Activated CD8-positive, alpha-beta T cell treated with anti-CD3 and anti-CD28 coated beads for 36 hours (primary cell): Measurements from ENCODE around the gene F11R. TPM values are rescaled to one million over a fixed set of nuclear protein-coding genes. Genes with fewer than 3 reads are reported as not detected.

Source experiments
- ATAC-seq: fragments of 200-7000 bp; cut with Tn5 transposase; one replicate; pipeline ENCODE4 v1.10.0; 2021; ENCODE audit warnings: mild to moderate bottlenecking, moderate library complexity
- CTCF ChIA-PET: fragments of 350-600 bp; sonication (Branson Sonifier 250); formaldehyde crosslinking; loops from one replicate; lab custom pipeline; 2021; ENCODE audit warnings: antibody characterized with exemption; lab: Charles Lee
- POLR2A ChIA-PET: fragments of 350-600 bp; sonication (Branson Sonifier 250); formaldehyde crosslinking; loops from one replicate; lab custom pipeline; 2021; ENCODE audit warnings: antibody characterized with exemption; lab: Charles Lee
- DNase-seq: peaks from one replicate; pipeline ENCODE4 v3.0.0-alpha.2; 2020
- H3K27ac Mint-ChIP-seq: one replicate; pipeline ENCODE4 v1.8.0; 2021; ENCODE audit warnings: mild to moderate bottlenecking, mixed read lengths
- H3K27me3 Mint-ChIP-seq: one replicate; pipeline ENCODE4 v1.8.0; 2021; ENCODE audit warnings: mixed read lengths
- H3K36me3 Mint-ChIP-seq: one replicate; pipeline ENCODE4 v1.8.0; 2021; ENCODE audit warnings: low read depth, mixed read lengths
- H3K4me1 Mint-ChIP-seq: one replicate; pipeline ENCODE4 v1.8.0; 2021; ENCODE audit warnings: low read depth, mixed read lengths
- H3K4me3 Mint-ChIP-seq: one replicate; pipeline ENCODE4 v1.8.0; 2021; ENCODE audit warnings: mild to moderate bottlenecking, moderate library complexity, mixed read lengths
- H3K9me3 Mint-ChIP-seq: one replicate; pipeline ENCODE4 v1.8.0; 2021; ENCODE audit warnings: mixed read lengths
- intact Hi-C: fragments of 100-400 bp; cut with micrococcal nuclease; formaldehyde crosslinking; loops from one replicate; pipeline ENCODE4 v1.10.0; 2022
- total RNA-seq, 2 experiments: library from RNA; stranded (reverse); gene quantifications; one replicate each; pipeline ENCODE4 v1.2.3, GENCODE V29; 2021
- TF ChIP-seq, protein P1 (sequence below): fragments of 200-600 bp; IDR thresholded peaks from one replicate; pipeline ENCODE4 v1.8.0; 2022; ENCODE audit warnings: antibody characterized with exemption, mild to moderate bottlenecking

Gene F11R
- total RNA-seq, 2 experiments from 2014 or later = 19.0 to 20.9 TPM

GRCh38 chr1:161013488-161014230, 7.3 kb downstream of the F11R start:
- Mint-ChIP-seq H3K36me3 (no peaks in the 10 kb centered on the region), H3K4me3 (peak overlapping the region; percentile 71), H3K27me3 (no peaks in the 10 kb centered on the region), H3K27ac (peak overlapping the region; percentile 94), H3K9me3 (no peaks in the 10 kb centered on the region), H3K4me1 (peaks cover 37% of the 10 kb centered on the region)
- POLR2A ChIA-PET = interaction anchor here (0.8 to 1.7 kb wide), 8 partner anchors 13 to 220 kb away, joined by 3 to 5 read pairs (median 3); partner anchors contain the start of genes ARHGAP30 and USF1
- intact Hi-C loops = no loop called here
- ATAC-seq = peak; percentile 85
- CTCF ChIA-PET = interaction anchor here (0.8 to 2.4 kb wide), 9 partner anchors 8 to 288 kb away, joined by 3 to 8 read pairs (median 5); partner anchors contain the start of gene USF1
- peak; percentile 87 for DNase-seq
- TF ChIP-seq, protein P1, sequence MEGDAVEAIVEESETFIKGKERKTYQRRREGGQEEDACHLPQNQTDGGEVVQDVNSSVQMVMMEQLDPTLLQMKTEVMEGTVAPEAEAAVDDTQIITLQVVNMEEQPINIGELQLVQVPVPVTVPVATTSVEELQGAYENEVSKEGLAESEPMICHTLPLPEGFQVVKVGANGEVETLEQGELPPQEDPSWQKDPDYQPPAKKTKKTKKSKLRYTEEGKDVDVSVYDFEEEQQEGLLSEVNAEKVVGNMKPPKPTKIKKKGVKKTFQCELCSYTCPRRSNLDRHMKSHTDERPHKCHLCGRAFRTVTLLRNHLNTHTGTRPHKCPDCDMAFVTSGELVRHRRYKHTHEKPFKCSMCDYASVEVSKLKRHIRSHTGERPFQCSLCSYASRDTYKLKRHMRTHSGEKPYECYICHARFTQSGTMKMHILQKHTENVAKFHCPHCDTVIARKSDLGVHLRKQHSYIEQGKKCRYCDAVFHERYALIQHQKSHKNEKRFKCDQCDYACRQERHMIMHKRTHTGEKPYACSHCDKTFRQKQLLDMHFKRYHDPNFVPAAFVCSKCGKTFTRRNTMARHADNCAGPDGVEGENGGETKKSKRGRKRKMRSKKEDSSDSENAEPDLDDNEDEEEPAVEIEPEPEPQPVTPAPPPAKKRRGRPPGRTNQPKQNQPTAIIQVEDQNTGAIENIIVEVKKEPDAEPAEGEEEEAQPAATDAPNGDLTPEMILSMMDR = no peak

GRCh38 chr1:161013131-161013487, 7.8 kb downstream of the F11R start:
- TF ChIP-seq, protein P1 = no peak
- ChIA-PET CTCF (interaction anchor here (0.8 to 2.4 kb wide), 9 partner anchors 8 to 288 kb away, joined by 3 to 8 read pairs (median 5); partner anchors contain the start of gene USF1), POLR2A (interaction anchor here (0.9 to 1.7 kb wide), 5 partner anchors 12 to 220 kb away, joined by 3 to 5 read pairs (median 4); partner anchors contain the start of genes ARHGAP30 and USF1)
- Mint-ChIP-seq H3K27me3 (no peaks in the 10 kb centered on the region), H3K4me1 (peaks cover 33% of the 10 kb centered on the region), H3K4me3 (peak overlapping the region; percentile 71), H3K9me3 (no peaks in the 10 kb centered on the region), H3K36me3 (no peaks in the 10 kb centered on the region), H3K27ac (peak overlapping the region; percentile 94)
- DNase-seq (peak; percentile 38), ATAC-seq (peak; percentile 54)
- intact Hi-C loops = no loop called here

DNA sequence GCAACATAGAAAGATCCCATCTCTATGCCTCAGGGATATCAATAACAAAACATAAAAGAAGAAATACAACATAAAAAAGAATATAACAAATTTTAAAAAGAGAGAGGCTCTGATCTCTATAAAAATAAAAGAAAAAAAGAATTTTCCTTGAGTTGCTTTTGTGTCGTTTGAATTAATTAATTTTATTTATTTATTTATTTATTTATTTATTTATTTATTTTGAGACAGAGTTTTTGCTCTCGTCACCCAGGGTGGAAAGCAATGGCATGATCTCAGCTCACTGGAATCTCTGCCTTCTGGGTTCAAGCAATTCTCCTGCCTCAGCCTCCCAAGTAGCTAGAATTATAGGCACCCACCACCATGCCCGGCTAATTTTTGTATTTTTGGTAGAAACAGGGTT, 8.5 kb downstream of the F11R start:
- Mint-ChIP-seq H3K4me3 (no peak overlapping the region), H3K27me3 (no peaks in the 10 kb centered on the region), H3K27ac (no peak overlapping the region), H3K4me1 (peaks cover 30% of the 10 kb centered on the region), H3K36me3 (no peaks in the 10 kb centered on the region), H3K9me3 (no peaks in the 10 kb centered on the region)
- ChIA-PET CTCF (interaction anchor here (1.0 to 2.4 kb wide), 8 partner anchors 7 to 87 kb away, joined by 3 to 10 read pairs (median 5); partner anchors contain the start of gene F11R), POLR2A (interaction anchor here (1.1 to 1.7 kb wide), 2 partner anchors 15 to 33 kb away, joined by 4 to 5 read pairs; partner anchors contain the start of gene USF1)
- DNase-seq (no peak), ATAC-seq (no peak)
- intact Hi-C loops = no loop called here
- TF ChIP-seq, protein P1 = no peak

- intact Hi-C loops = no loop called here
- Mint-ChIP-seq H3K4me1 (peaks cover 26% of the 10 kb centered on the region), H3K4me3 (no peak overlapping the region), H3K9me3 (no peaks in the 10 kb centered on the region), H3K27ac (no peak overlapping the region), H3K27me3 (no peaks in the 10 kb centered on the region), H3K36me3 (no peaks in the 10 kb centered on the region)
- TF ChIP-seq, protein P1 = no peak
- DNase-seq = no peak
- CTCF ChIA-PET = no interaction called here
- POLR2A ChIA-PET = no interaction called here
- no peak for ATAC-seq
Observed at GRCh38 chr1:161009602-161010211, 11.2 kb downstream of the F11R start.
